Naive thymus-derived CD8-positive, alpha-beta T cell (primary cell): ENCODE data around the gene ACADS. TPM values are rescaled to one million over a fixed set of nuclear protein-coding genes. Genes with fewer than 3 reads are reported as not detected.

Experiments used
- ATAC-seq, 2 donors: fragments of 150-1000 bp; cut with Tn5 transposase in 1 of 2; sonication (Bioruptor Pico), chemical (Tn5 transposase) in 1 of 2; 1 replicate in 1 of 2; 2 replicates in 1 of 2; pipeline ENCODE4 v1.10.0; 2021; ENCODE audit warnings: mild to moderate bottlenecking in 2 of 2, moderate library complexity in 2 of 2
- POLR2A ChIA-PET: fragments of 350-600 bp; sonication (Branson Sonifier 250); formaldehyde crosslinking; loops from one replicate; lab custom pipeline; 2021; ENCODE audit warnings: antibody characterized with exemption; lab: Charles Lee
- DNase-seq, 10 donors: peaks; one replicate each; pipeline versions ENCODE4 v3.0.0 to v3.0.0-alpha.2; 2020 to 2022
- H3K27ac Mint-ChIP-seq, 10 donors: one replicate each; pipeline ENCODE4 v1.8.0; 2020 to 2022; ENCODE audit warnings: mild to moderate bottlenecking in 10 of 10, mixed read lengths in 10 of 10, moderate library complexity in 4 of 10, inconsistent platforms in 1 of 10
- H3K27me3 Mint-ChIP-seq, 5 donors: one replicate each; pipeline ENCODE4 v1.8.0; 2021 to 2022; ENCODE audit warnings: mixed read lengths in 5 of 5
- H3K36me3 Mint-ChIP-seq, 3 donors: one replicate each; pipeline ENCODE4 v1.8.0; 2020 to 2022; ENCODE audit warnings: mixed read lengths in 3 of 3, mild to moderate bottlenecking in 2 of 3, inconsistent platforms in 1 of 3
- H3K4me1 Mint-ChIP-seq, 4 donors: one replicate each; pipeline ENCODE4 v1.8.0; 2021 to 2022; ENCODE audit warnings: mixed read lengths in 4 of 4
- H3K4me3 Mint-ChIP-seq, 10 donors: one replicate each; pipeline ENCODE4 v1.8.0; 2020 to 2022; ENCODE audit warnings: mild to moderate bottlenecking in 10 of 10, mixed read lengths in 10 of 10, moderate library complexity in 6 of 10, inconsistent platforms in 1 of 10
- H3K9me3 Mint-ChIP-seq, 9 donors: one replicate each; pipeline ENCODE4 v1.8.0; 2020 to 2022; ENCODE audit warnings: mixed read lengths in 9 of 9, mild to moderate bottlenecking in 3 of 9, inconsistent platforms in 1 of 9, moderate library complexity in 1 of 9
- polyA plus RNA-seq, 3 donors: library from polyadenylated mRNA; unstranded; fragments of 300-500 nt; fragmentation: Illumina TruSeq; gene quantifications; one replicate each; pipeline ENCODE4 v1.2.3, GENCODE V29; 2021
- total RNA-seq, 8 experiments: library from RNA in 2 of 8; stranded (reverse) in 2 of 8; gene quantifications; one replicate each; pipeline ENCODE4 v1.2.3 and lab custom pipeline; 2021 to 2026

The ACADS gene
- total and polyA plus RNA-seq, 5 experiments from 2014 or later, result 14.7 to 25.7 (median 17.7) TPM

- POLR2A ChIA-PET, result interaction anchor here (0.7 kb wide), 1 partner anchor 19 kb away, joined by 3 read pairs; no protein-coding TSS in a partner anchor
- Mint-ChIP-seq H3K4me1 (peaks cover 28 to 71% (median 53%) of the 10 kb centered on the region in 4 donors), H3K27ac (peak overlapping the region in 2 of 10 donors; percentile 19 to 40), H3K9me3 (no peaks in the 10 kb centered on the region), H3K36me3 (peaks cover 0 to 19% (median 2%) of the 10 kb centered on the region in 3 donors), H3K27me3 (no peaks in the 10 kb centered on the region), H3K4me3 (peak overlapping the region in 8 of 10 donors; percentile 85 to 91 (median 90))
- DNase-seq, result no peak
- no peak for ATAC-seq
These were observed 36.1 kb upstream of the ACADS start for GRCh38 chr12:120689397-120690082.

GRCh38 chr12:120690083-120690450 is 35.6 kb upstream of the ACADS start:
- ATAC-seq, result no peak
- POLR2A ChIA-PET, result interaction anchor here (0.7 kb wide), 1 partner anchor 19 kb away, joined by 3 read pairs; no protein-coding TSS in a partner anchor
- DNase-seq, result no peak
- Mint-ChIP-seq H3K9me3 (no peaks in the 10 kb centered on the region), H3K4me3 (no peak overlapping the region), H3K27me3 (no peaks in the 10 kb centered on the region), H3K4me1 (peaks cover 30 to 66% (median 53%) of the 10 kb centered on the region in 4 donors), H3K36me3 (peaks cover 4 to 24% (median 6%) of the 10 kb centered on the region in 3 donors), H3K27ac (no peak overlapping the region)

GRCh38 chr12:120690978-120691377 is 34.6 kb upstream of the ACADS start:
- Mint-ChIP-seq H3K27ac (peak overlapping the region in 1 of 10 donors; percentile 73), H3K4me3 (no peak overlapping the region), H3K4me1 (peaks cover 30 to 58% (median 53%) of the 10 kb centered on the region in 4 donors), H3K27me3 (no peaks in the 10 kb centered on the region), H3K9me3 (no peaks in the 10 kb centered on the region), H3K36me3 (peaks cover 5 to 33% (median 14%) of the 10 kb centered on the region in 3 donors)
- DNase-seq (no peak), ATAC-seq (no peak)
- POLR2A ChIA-PET, result no interaction called here

- ATAC-seq (no peak), DNase-seq (no peak)
- POLR2A ChIA-PET, result no interaction called here
- no peak overlapping the region for H3K4me3 Mint-ChIP-seq
- H3K27ac Mint-ChIP-seq, result peak overlapping the region in 6 of 10 donors; percentile 31 to 77 (median 51)
- H3K9me3 Mint-ChIP-seq, result no peaks in the 10 kb centered on the region
- H3K27me3 Mint-ChIP-seq, result no peaks in the 10 kb centered on the region
- peaks cover 5 to 49% (median 25%) of the 10 kb centered on the region in 3 donors for H3K36me3 Mint-ChIP-seq
- peaks cover 29 to 53% (median 53%) of the 10 kb centered on the region in 4 donors for H3K4me1 Mint-ChIP-seq
These were observed 33.0 kb upstream of the ACADS start for GRCh38 chr12:120692524-120693033.

- no peak for ATAC-seq
- Mint-ChIP-seq H3K27ac (peak overlapping the region in 1 of 10 donors; percentile 37), H3K36me3 (peaks cover 5 to 61% (median 25%) of the 10 kb centered on the region in 3 donors), H3K4me1 (peaks cover 19 to 45% (median 41%) of the 10 kb centered on the region in 4 donors), H3K4me3 (no peak overlapping the region), H3K9me3 (no peaks in the 10 kb centered on the region), H3K27me3 (no peaks in the 10 kb centered on the region)
- no peak for DNase-seq
- POLR2A ChIA-PET, result no interaction called here
These were observed 31.8 kb upstream of the ACADS start for GRCh38 chr12:120693848-120694247.

GRCh38 chr12:120696626-120697025 is 29.0 kb upstream of the ACADS start:
- no peaks in the 10 kb centered on the region for H3K27me3 Mint-ChIP-seq
- peaks cover 5 to 86% (median 36%) of the 10 kb centered on the region in 3 donors for H3K36me3 Mint-ChIP-seq
- DNase-seq, result no peak
- ATAC-seq, result no peak
- POLR2A ChIA-PET, result no interaction called here
- H3K27ac Mint-ChIP-seq, result no peak overlapping the region
- peaks cover 12 to 20% (median 16%) of the 10 kb centered on the region in 4 donors for H3K4me1 Mint-ChIP-seq
- no peaks in the 10 kb centered on the region for H3K9me3 Mint-ChIP-seq
- H3K4me3 Mint-ChIP-seq, result no peak overlapping the region

- POLR2A ChIA-PET, result no interaction called here
- ATAC-seq, result no peak
- peaks cover 9 to 15% (median 10%) of the 10 kb centered on the region in 4 donors for H3K4me1 Mint-ChIP-seq
- H3K9me3 Mint-ChIP-seq, result no peaks in the 10 kb centered on the region
- H3K4me3 Mint-ChIP-seq, result no peak overlapping the region
- peak overlapping the region in 1 of 10 donors; percentile 33 for H3K27ac Mint-ChIP-seq
- H3K36me3 Mint-ChIP-seq, result peaks cover 5 to 93% (median 36%) of the 10 kb centered on the region in 3 donors
- no peak for DNase-seq
- no peaks in the 10 kb centered on the region for H3K27me3 Mint-ChIP-seq
These were observed 28.3 kb upstream of the ACADS start for GRCh38 chr12:120697344-120697743.

- POLR2A ChIA-PET, result interaction anchor here (0.7 to 2.8 kb wide), 2 partner anchors 10 to 11 kb away, joined by 3 to 11 read pairs; partner anchors contain the start of gene MLEC
- DNase-seq (no peak), ATAC-seq (no peak)
- no peaks in the 10 kb centered on the region for H3K9me3 Mint-ChIP-seq
- no peaks in the 10 kb centered on the region for H3K27me3 Mint-ChIP-seq
- peak overlapping the region in 2 of 10 donors; percentile 12 to 29 for H3K27ac Mint-ChIP-seq
- peaks cover 5 to 88% (median 36%) of the 10 kb centered on the region in 3 donors for H3K36me3 Mint-ChIP-seq
- peaks cover 0 to 7% (median 2%) of the 10 kb centered on the region in 4 donors for H3K4me1 Mint-ChIP-seq
- no peak overlapping the region for H3K4me3 Mint-ChIP-seq
These were observed 27.0 kb upstream of the ACADS start for GRCh38 chr12:120698665-120699064.

GRCh38 chr12:120699553-120699952 is 26.1 kb upstream of the ACADS start:
- Mint-ChIP-seq H3K36me3 (peaks cover 5 to 80% (median 34%) of the 10 kb centered on the region in 3 donors), H3K9me3 (no peaks in the 10 kb centered on the region), H3K27me3 (no peaks in the 10 kb centered on the region), H3K4me1 (peaks cover 0 to 7% (median 3%) of the 10 kb centered on the region in 4 donors), H3K27ac (no peak overlapping the region), H3K4me3 (no peak overlapping the region)
- POLR2A ChIA-PET, result interaction anchor here (2.8 kb wide), 1 partner anchor 12 kb away, joined by 11 read pairs; the partner anchor contains the start of gene MLEC
- ATAC-seq (no peak), DNase-seq (no peak)

GRCh38 chr12:120700886-120701285 is 24.7 kb upstream of the ACADS start:
- Mint-ChIP-seq H3K4me1 (peaks cover 0 to 7% (median 2%) of the 10 kb centered on the region in 4 donors), H3K27me3 (no peaks in the 10 kb centered on the region), H3K36me3 (peaks cover 0 to 70% (median 22%) of the 10 kb centered on the region in 3 donors), H3K9me3 (no peaks in the 10 kb centered on the region), H3K4me3 (no peak overlapping the region), H3K27ac (no peak overlapping the region)
- ATAC-seq, result no peak
- no peak for DNase-seq
- POLR2A ChIA-PET, result no interaction called here

GRCh38 chr12:120702637-120703036 is 23.0 kb upstream of the ACADS start:
- Mint-ChIP-seq H3K4me1 (peaks cover 0 to 7% (median 2%) of the 10 kb centered on the region in 4 donors), H3K36me3 (peaks cover 0 to 55% (median 11%) of the 10 kb centered on the region in 3 donors), H3K27me3 (no peaks in the 10 kb centered on the region), H3K27ac (peak overlapping the region in 1 of 10 donors; percentile 32), H3K4me3 (no peak overlapping the region), H3K9me3 (no peaks in the 10 kb centered on the region)
- POLR2A ChIA-PET, result no interaction called here
- ATAC-seq, result no peak
- DNase-seq, result no peak

GRCh38 chr12:120703311-120703942 is 22.2 kb upstream of the ACADS start:
- H3K4me3 Mint-ChIP-seq, result no peak overlapping the region
- H3K36me3 Mint-ChIP-seq, result peaks cover 0 to 47% (median 11%) of the 10 kb centered on the region in 3 donors
- no peak overlapping the region for H3K27ac Mint-ChIP-seq
- ATAC-seq, result no peak
- peaks cover 0 to 6% (median 2%) of the 10 kb centered on the region in 4 donors for H3K4me1 Mint-ChIP-seq
- POLR2A ChIA-PET, result no interaction called here
- no peaks in the 10 kb centered on the region for H3K27me3 Mint-ChIP-seq
- DNase-seq, result no peak
- no peaks in the 10 kb centered on the region for H3K9me3 Mint-ChIP-seq
